ENCODE measurements around the gene PARD3. TPM values are rescaled to one million over a fixed set of nuclear protein-coding genes. Genes with fewer than 3 reads are reported as not detected.

Gene PARD3
- total and polyA plus RNA-seq, 12 donors = 17.0 to 93.8 (median 47.3) TPM

DNA sequence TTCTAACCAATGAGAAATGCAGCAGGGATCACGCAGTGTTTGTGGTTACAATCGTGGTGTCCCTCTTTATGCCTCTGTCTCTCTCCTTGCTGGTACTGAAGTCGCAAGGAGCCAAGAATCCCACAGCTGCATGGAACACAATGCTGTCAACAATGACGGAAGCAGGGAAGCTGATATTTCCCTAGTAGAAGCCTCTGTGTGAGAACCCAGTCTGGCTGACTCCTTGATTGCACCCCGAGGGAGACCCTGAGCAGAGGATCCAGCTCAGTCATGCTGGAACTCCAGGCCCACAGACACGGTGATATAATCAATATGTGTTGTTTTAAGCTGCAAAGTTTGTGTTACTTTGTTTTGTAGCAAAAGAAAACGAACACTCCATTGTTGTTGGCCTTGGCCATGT, 677.9 kb downstream of the PARD3 start:
- Histone ChIP-seq H3K36me3 (replicated peaks in 1 of 2) (no peaks in the 10 kb centered on the region), H3K9me3 (replicated peaks in 1 of 3) (no peaks in the 10 kb centered on the region), H3K4me1 (replicated peaks in 1 of 2) (no peaks in the 10 kb centered on the region), H3K27ac (no peak overlapping the region), H3K27me3 (no peaks in the 10 kb centered on the region), H3K4me3 (no peak overlapping the region)
- intact Hi-C loops (cut with DNase I) = no loop called here
- 87 to 94% (median 91%) methylated on average over 7 of the region's 7 CpGs for WGBS, 4 donors
- TF ChIP-seq, protein P1, sequence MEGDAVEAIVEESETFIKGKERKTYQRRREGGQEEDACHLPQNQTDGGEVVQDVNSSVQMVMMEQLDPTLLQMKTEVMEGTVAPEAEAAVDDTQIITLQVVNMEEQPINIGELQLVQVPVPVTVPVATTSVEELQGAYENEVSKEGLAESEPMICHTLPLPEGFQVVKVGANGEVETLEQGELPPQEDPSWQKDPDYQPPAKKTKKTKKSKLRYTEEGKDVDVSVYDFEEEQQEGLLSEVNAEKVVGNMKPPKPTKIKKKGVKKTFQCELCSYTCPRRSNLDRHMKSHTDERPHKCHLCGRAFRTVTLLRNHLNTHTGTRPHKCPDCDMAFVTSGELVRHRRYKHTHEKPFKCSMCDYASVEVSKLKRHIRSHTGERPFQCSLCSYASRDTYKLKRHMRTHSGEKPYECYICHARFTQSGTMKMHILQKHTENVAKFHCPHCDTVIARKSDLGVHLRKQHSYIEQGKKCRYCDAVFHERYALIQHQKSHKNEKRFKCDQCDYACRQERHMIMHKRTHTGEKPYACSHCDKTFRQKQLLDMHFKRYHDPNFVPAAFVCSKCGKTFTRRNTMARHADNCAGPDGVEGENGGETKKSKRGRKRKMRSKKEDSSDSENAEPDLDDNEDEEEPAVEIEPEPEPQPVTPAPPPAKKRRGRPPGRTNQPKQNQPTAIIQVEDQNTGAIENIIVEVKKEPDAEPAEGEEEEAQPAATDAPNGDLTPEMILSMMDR (IDR thresholded peaks at IDR 0.05) = no peak
- no peak for TF ChIP-seq POLR2A (IDR thresholded peaks at IDR 0.05)
- DNase-seq = no peak

DNA sequence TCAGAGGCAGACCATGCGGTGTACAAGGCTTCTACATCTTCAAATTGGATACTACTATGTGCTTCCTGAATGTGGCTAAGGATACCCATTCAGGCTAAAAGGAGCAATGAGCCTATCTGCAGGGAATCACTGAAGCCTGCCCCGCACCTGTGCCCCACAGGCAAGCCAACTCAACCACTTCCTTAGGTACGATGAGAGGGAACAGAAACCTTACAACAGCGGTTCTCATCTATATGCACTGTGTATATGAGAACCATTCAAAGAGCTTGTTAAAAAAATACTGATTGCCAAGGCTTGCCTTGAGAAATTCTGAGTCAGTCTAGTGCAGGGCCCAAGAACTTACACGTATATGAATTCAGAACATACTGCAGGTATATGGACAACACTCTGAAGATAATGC, 679.6 kb downstream of the PARD3 start:
- WGBS, 4 donors = 78 to 93% (median 93%) methylated on average over 5 of the region's 5 CpGs
- no peak overlapping the region for H3K4me3 ChIP-seq
- TF ChIP-seq, protein P1 (IDR thresholded peaks at IDR 0.05) = no peak
- TF ChIP-seq POLR2A (IDR thresholded peaks at IDR 0.05) = no peak
- H3K4me1 ChIP-seq (replicated peaks in 1 of 2) = peaks cover 6 to 10% of the 10 kb centered on the region in 2 donors
- no peaks in the 10 kb centered on the region for H3K9me3 ChIP-seq (replicated peaks in 1 of 3)
- H3K27ac ChIP-seq = no peak overlapping the region
- H3K36me3 ChIP-seq (replicated peaks in 1 of 2) = no peaks in the 10 kb centered on the region
- H3K27me3 ChIP-seq = no peaks in the 10 kb centered on the region
- intact Hi-C loops (cut with DNase I) = no loop called here
- no peak for DNase-seq

DNA sequence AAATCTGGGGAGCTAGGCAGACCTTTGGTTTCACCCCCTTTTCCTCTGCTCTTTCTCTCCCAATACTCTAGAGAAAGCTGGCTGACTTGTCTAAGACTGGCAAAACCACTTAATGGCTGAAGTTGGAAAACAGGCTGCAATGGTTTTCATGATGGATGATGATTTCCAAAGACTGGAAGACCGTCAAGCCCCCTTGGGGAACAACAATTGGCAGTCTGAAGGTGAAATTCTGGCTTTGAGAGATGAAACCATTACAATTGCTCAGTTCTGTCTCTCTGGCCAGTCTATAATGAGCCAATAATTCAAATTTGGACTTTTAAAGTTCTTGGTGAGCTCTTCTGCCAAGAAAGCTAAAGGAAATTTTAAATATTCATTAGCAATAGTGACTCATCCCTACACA, 680.5 kb downstream of the PARD3 start:
- no peak for TF ChIP-seq POLR2A (IDR thresholded peaks at IDR 0.05)
- TF ChIP-seq, protein P1 (IDR thresholded peaks at IDR 0.05) = no peak
- peaks cover 6 to 10% of the 10 kb centered on the region in 2 donors for H3K4me1 ChIP-seq (replicated peaks in 1 of 2)
- H3K27ac ChIP-seq = no peak overlapping the region
- DNase-seq = no peak
- WGBS, 4 donors = 62 to 90% (median 82%) methylated on average over 1 of the region's 1 CpG
- H3K9me3 ChIP-seq (replicated peaks in 1 of 3) = no peaks in the 10 kb centered on the region
- no peaks in the 10 kb centered on the region for H3K36me3 ChIP-seq (replicated peaks in 1 of 2)
- intact Hi-C loops (cut with DNase I) = no loop called here
- no peaks in the 10 kb centered on the region for H3K27me3 ChIP-seq
- no peak overlapping the region for H3K4me3 ChIP-seq

DNA sequence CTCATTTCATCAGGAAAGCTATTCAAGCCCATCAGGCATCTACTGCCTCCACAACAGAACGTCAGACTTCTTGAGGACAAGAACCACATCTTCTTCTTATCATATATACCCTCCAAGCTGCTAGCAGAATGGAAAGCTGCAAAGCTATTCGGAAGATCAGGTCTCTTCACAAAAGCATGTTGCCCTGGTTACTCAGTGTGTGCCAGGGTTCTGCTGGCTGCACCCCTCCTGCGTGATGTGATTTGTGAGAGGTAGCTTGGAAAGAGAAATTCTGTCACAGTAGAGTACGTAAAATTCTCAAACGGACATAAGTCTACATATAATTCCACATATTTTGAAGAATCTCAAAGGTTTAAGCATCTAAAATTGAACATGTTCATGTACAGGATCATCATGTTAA, 681.7 kb downstream of the PARD3 start:
- Histone ChIP-seq H3K4me3 (no peak overlapping the region), H3K4me1 (replicated peaks in 1 of 2) (peaks cover 6 to 10% of the 10 kb centered on the region in 2 donors), H3K27me3 (no peaks in the 10 kb centered on the region), H3K9me3 (replicated peaks in 1 of 3) (no peaks in the 10 kb centered on the region), H3K27ac (no peak overlapping the region), H3K36me3 (replicated peaks in 1 of 2) (no peaks in the 10 kb centered on the region)
- intact Hi-C loops (cut with DNase I) = no loop called here
- TF ChIP-seq, protein P1 (IDR thresholded peaks at IDR 0.05) = no peak
- no peak for TF ChIP-seq POLR2A (IDR thresholded peaks at IDR 0.05)
- DNase-seq = no peak
- 87 to 96% (median 94%) methylated on average over 5 of the region's 5 CpGs for WGBS, 4 donors
